GM12878 (cell line): ENCODE results near the gene WHRN. TPM values are rescaled to one million over a fixed set of nuclear protein-coding genes. Genes with fewer than 3 reads are reported as not detected.

Source experiments
- ATAC-seq: fragments of 200-7000 bp; cut with Tn5 transposase; 3 replicates; pipeline ENCODE4 v1.9.1; 2020; ENCODE audit warnings: mild to moderate bottlenecking, moderate library complexity
- BruUV-seq: library from RNA; stranded (reverse); fragments of 400-500 nt; replicated peaks from 2 replicates; lab custom pipeline; 2021; lab: Mats Ljungman, UMichigan
- CTCF ChIA-PET: fragments of 300-600 bp; sonication (Branson Sonifier 250); formaldehyde crosslinking; extraction: SDS; loops from one replicate; lab custom pipeline; 2021; ENCODE audit warnings: inconsistent platforms; lab: Yijun Ruan, JAX
- POLR2A ChIA-PET: fragments of 350-600 bp; formaldehyde crosslinking; extraction: SDS; loops from one replicate; lab custom pipeline; 2021; ENCODE audit warnings: inconsistent platforms; lab: Charles Lee
- RAD21 ChIA-PET: fragments of 300-600 bp; sonication (Branson Sonifier 250); formaldehyde crosslinking; loops from one replicate; lab custom pipeline; 2023; ENCODE audit warnings: antibody characterized with exemption; ENCODE audit not compliant: unreplicated experiment; lab: Charles Lee
- SMC1A ChIA-PET: fragments of 300-600 bp; sonication (Branson Sonifier 250); formaldehyde crosslinking; loops from one replicate; lab custom pipeline; 2023; ENCODE audit not compliant: unreplicated experiment, uncharacterized antibody; lab: Charles Lee
- DNase-seq: peaks from one replicate; pipeline ENCODE4 v3.0.0-alpha.2; 2011; ENCODE audit warnings: low read depth, low spot score
- FAIRE-seq: peaks from 3 replicates; lab custom pipeline; 2011; peaks lifted over from hg19 to GRCh38; lab: Jason Lieb, UNC
- H2AFZ ChIP-seq: 2 replicates; pipeline ENCODE4 v1.6.0; 2011; ENCODE audit warnings: low read depth, low read length, control low read depth; ENCODE audit not compliant: control insufficient read depth
- H3K27ac ChIP-seq: 2 replicates; pipeline ENCODE4 v1.5.1; 2011; ENCODE audit warnings: control low read depth; ENCODE audit not compliant: control insufficient read depth, insufficient read depth
- H3K27me3 ChIP-seq, 2 experiments: replicated peaks in 1 of 2; 2 replicates each; pipeline versions ENCODE4 v1.6.0 to v1.6.1; 2011; ENCODE audit warnings: low read length in 1 of 2; ENCODE audit not compliant: control insufficient read depth in 2 of 2, insufficient read depth in 2 of 2
- H3K36me3 ChIP-seq, 2 experiments: 2 replicates each; pipeline ENCODE4 v1.5.1; 2011; ENCODE audit warnings: low read length in 1 of 2; ENCODE audit not compliant: control insufficient read depth in 2 of 2, insufficient read depth in 2 of 2
- H3K4me1 ChIP-seq: 2 replicates; pipeline ENCODE4 v1.6.1; 2011; ENCODE audit warnings: mild to moderate bottlenecking, low read length, moderate library complexity, mixed read lengths; ENCODE audit not compliant: control insufficient read depth, insufficient read depth
- H3K4me2 ChIP-seq: 2 replicates; pipeline ENCODE4 v1.6.0; 2011; ENCODE audit warnings: control low read depth; ENCODE audit not compliant: control insufficient read depth, insufficient read depth
- H3K4me3 ChIP-seq: fragments of 200-600 bp; sonication (generic); 2 replicates; pipeline ENCODE4 v1.5.1; 2016
- H3K79me2 ChIP-seq: 2 replicates; pipeline ENCODE4 v1.6.0; 2011; ENCODE audit warnings: low read length; ENCODE audit not compliant: control insufficient read depth, insufficient read depth
- H3K9ac ChIP-seq: 2 replicates; pipeline ENCODE4 v1.8.0; 2011; ENCODE audit warnings: low read length, control low read depth, mixed read lengths; ENCODE audit not compliant: control insufficient read depth, insufficient read depth
- H3K9me3 ChIP-seq: replicated peaks from 3 replicates; pipeline ENCODE4 v1.5.1; 2011; ENCODE audit warnings: mild to moderate bottlenecking, low read length; ENCODE audit not compliant: control insufficient read depth, insufficient read depth
- H4K20me1 ChIP-seq: 2 replicates; pipeline ENCODE4 v1.6.0; 2011; ENCODE audit not compliant: control insufficient read depth, insufficient read depth
- CBX5 ChIP-seq: sonication (generic); IDR thresholded peaks from 2 replicates; pipeline ENCODE4 v1.6.1; 2016; ENCODE audit warnings: low read depth, moderate library complexity, mild to moderate bottlenecking, inconsistent platforms
- RCOR1 ChIP-seq: conservative IDR thresholded peaks from 2 replicates; pipeline ENCODE4 v1.6.1; 2012; ENCODE audit warnings: low read depth, low read length, improper control_type of control experiment
- RFX5 ChIP-seq: IDR thresholded peaks from 2 replicates; pipeline ENCODE4 v1.6.1; 2011; ENCODE audit warnings: low read depth, low read length, improper control_type of control experiment
- USF1 ChIP-seq: IDR thresholded peaks from 2 replicates; pipeline ENCODE4 v1.6.1; 2011; ENCODE audit warnings: borderline replicate concordance, low read depth, mild to moderate bottlenecking, moderate library complexity, mixed read lengths, low read length; ENCODE audit not compliant: insufficient read depth; ENCODE audit errors: extremely low read length
- USF2 ChIP-seq: IDR thresholded peaks from 2 replicates; pipeline ENCODE4 v1.6.1; 2011; ENCODE audit warnings: low read depth, low read length, improper control_type of control experiment, borderline replicate concordance
- ZNF207 ChIP-seq: fragments of 450-650 bp; IDR thresholded peaks from 2 replicates; pipeline ENCODE4 v1.6.1; 2014; ENCODE audit warnings: antibody characterized with exemption, mild to moderate bottlenecking, borderline replicate concordance
- WGBS: methylation state at CpG from one replicate; pipeline ENCODE4 v1.1.6; 2016; ENCODE audit warnings: low lambda C conversion rate; ENCODE audit not compliant: insufficient replicate concordance, insufficient coverage; ENCODE audit errors: missing lambda C conversion rate; 5-methylcytosine and 5-hydroxymethylcytosine counted together
- in situ Hi-C: fragments of 300-500 bp; cut with MboI; formaldehyde crosslinking; loops from 9 replicates; pipeline ENCODE4 v1.14.3; 2018; ENCODE audit warnings: mixed read lengths
- intact Hi-C: fragments of 100-400 bp; cut with micrococcal nuclease; formaldehyde crosslinking; loops from one replicate; pipeline ENCODE4 v1.14.2; 2022; ENCODE audit not compliant: unreplicated experiment
- polyA plus RNA-seq, 11 experiments: library from polyadenylated mRNA; depleted of rRNA in 4 of 11; unstranded in 6 of 11; stranded (reverse) in 5 of 11; fragments of >200 nt; fragmentation: Nextera tagmentation in 4 of 11; fragmentation: Illumina TruSeq in 1 of 11; extraction: Ambion mirVana in 4 of 11; extraction: Trizol in 1 of 11; gene quantifications; 1 replicate in 1 of 11; 2 replicates in 10 of 11; pipeline versions ENCODE4 v1.2.1 to v1.2.3, GENCODE V29; 2011 to 2016; ENCODE audit warnings: inconsistent platforms in 2 of 11, missing spikeins in 2 of 11, low read depth in 1 of 11
- total RNA-seq, 4 experiments: library from RNA; depleted of rRNA in 3 of 4; stranded (reverse); fragments of >200 nt in 3 of 4; fragmentation: Illumina TruSeq in 1 of 4; extraction: Trizol in 1 of 4; gene quantifications; 2 replicates each; pipeline versions ENCODE4 v1.2.1 to v1.2.3, GENCODE V29; 2013 to 2021

WHRN gene
- total and polyA plus RNA-seq, 10 of the 15 experiments (the other 5 are each of a cell fraction or from before 2014, with no cell fraction given), result 0.04 to 18.2 (median 0.68) TPM; not detected in 1

DNA sequence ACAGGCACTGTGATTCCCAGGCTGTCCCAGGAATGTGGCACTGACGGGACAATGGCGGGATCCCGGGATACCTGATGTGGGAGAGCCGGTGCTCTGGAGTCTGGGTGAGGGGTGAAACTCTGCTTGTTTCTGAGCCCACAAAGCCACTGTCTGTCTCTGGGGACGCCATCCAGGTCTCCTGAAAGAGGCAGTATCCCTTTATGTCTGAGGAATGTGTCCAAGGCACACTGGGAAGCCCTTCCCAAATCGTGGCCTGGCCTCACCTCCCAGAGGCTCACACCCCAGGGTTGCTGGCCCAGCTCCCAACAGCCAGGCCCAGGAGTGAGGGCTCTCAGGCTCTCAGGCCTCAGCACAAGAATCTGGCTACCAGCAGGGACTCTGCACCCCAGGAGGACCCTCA is 148.5 kb downstream of the WHRN start:
- H4K20me1 ChIP-seq, result peaks cover 2% of the 10 kb centered on the region; the same call in 1 of the 2 replicates
- SMC1A ChIA-PET, result interaction anchor here (2.0 kb wide), 1 partner anchor 34 kb away, joined by 6 read pairs; no protein-coding TSS in a partner anchor

DNA sequence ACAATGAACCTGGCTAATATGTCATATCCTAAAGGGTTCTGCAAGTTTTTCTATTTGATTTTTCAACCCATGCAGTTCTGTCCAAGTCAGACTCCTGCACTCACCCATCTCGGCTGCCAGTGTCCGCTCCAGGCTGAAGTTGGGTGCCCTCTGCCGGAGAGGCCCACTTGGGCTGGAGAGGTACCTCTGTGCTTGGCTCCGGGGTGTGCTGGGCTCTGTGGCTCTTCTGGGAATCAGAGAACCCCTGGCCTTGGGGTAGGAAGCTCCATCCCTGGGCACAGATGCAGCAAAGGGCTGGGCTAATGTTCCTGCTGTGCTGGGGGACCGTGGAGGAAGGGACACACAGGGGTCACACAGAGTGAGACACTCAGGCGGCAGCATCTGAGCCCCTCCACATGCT is 149.5 kb downstream of the WHRN start:
- H3K36me3 ChIP-seq, result peaks cover 45 to 63% of the 10 kb centered on the region in 2 experiments
- TF ChIP-seq RCOR1, result no peak
- no peak for TF ChIP-seq CBX5
- TF ChIP-seq ZNF207, result no peak
- no peak for TF ChIP-seq USF2
- no peak for TF ChIP-seq USF1
- no peak for DNase-seq
- no peak overlapping the region for H2AFZ ChIP-seq
- H3K79me2 ChIP-seq, result no peaks in the 10 kb centered on the region
- no peaks in the 10 kb centered on the region for H3K9me3 ChIP-seq
- 0 out of 2 replicates have a peak, but pooled peaks cover 2% of the 10 kb centered on the region for H4K20me1 ChIP-seq
- ChIA-PET POLR2A (interaction anchor here (0.7 to 1.2 kb wide), 3 partner anchors 10 to 38 kb away, joined by 3 to 4 read pairs (median 4); no protein-coding TSS in a partner anchor), CTCF (interaction anchor here (1.0 kb wide), 1 partner anchor 35 kb away, joined by 4 read pairs; no protein-coding TSS in a partner anchor), SMC1A (interaction anchor here (0.7 to 2.0 kb wide), 4 partner anchors 8 to 267 kb away, joined by 3 to 6 read pairs (median 3); no protein-coding TSS in a partner anchor), RAD21 (no interaction called here)
- H3K9ac ChIP-seq, result no peak overlapping the region
- no peak overlapping the region for H3K4me2 ChIP-seq
- no peak overlapping the region for H3K4me3 ChIP-seq
- BruUV-seq, result no TSS peak
- no peak overlapping the region for H3K27ac ChIP-seq
- no peak for ATAC-seq
- WGBS, result 89% methylated on average over 6 of the region's 6 CpGs
- no peaks in the 10 kb centered on the region for H3K27me3 ChIP-seq
- in situ Hi-C loops (no loop called here), intact Hi-C loops (no loop called here)
- peaks cover 4% of the 10 kb centered on the region for H3K4me1 ChIP-seq
- no peak for FAIRE-seq

More for the DNA sequence above, 148.5 kb downstream of the WHRN start:
- no peak for TF ChIP-seq RFX5
- TF ChIP-seq, all 136 proteins: peak for 0
- Histone ChIP-seq H3K27me3 (no peaks in the 10 kb centered on the region), H3K9me3 (no peaks in the 10 kb centered on the region), H3K4me1 (no peaks in the 10 kb centered on the region), H3K79me2 (no peaks in the 10 kb centered on the region), H2AFZ (no peak overlapping the region), H3K36me3 (peaks cover 46 to 66% of the 10 kb centered on the region in 2 experiments), H3K4me2 (no peak overlapping the region), H3K4me3 (no peak overlapping the region), H3K27ac (no peak overlapping the region), H3K9ac (no peak overlapping the region)
- ChIA-PET POLR2A (interaction anchor here (1.1 to 1.2 kb wide), 2 partner anchors 9 to 11 kb away, joined by 3 to 4 read pairs; no protein-coding TSS in a partner anchor), RAD21 (no interaction called here), CTCF (interaction anchor here (1.0 kb wide), 1 partner anchor 34 kb away, joined by 4 read pairs; no protein-coding TSS in a partner anchor)
- ATAC-seq, result no peak
- 100% methylated on average over 6 of the region's 6 CpGs for WGBS
- intact Hi-C loops (no loop called here), in situ Hi-C loops (no loop called here)
- BruUV-seq, result no TSS peak
- FAIRE-seq, result no peak
- no peak for DNase-seq
